NCI-H1092 (cell line): ENCODE results near the gene CRISP1.
A peak's percentile ranks its signal among the peaks of the same experiment; 100 is the strongest.
"Not testable (repeated sequence)": the region's sequence is repeated elsewhere in the genome, so short reads cannot be mapped to it uniquely, and the experiment has no call there.

ENCODE experiments used
- DNase-seq: peaks from one replicate; lab custom pipeline; 2025; lab: John Stamatoyannopoulos, UW

Gene CRISP1

GRCh38 chr6:49866485-49866943 lies at the start of gene CRISP1:
Gene CRISP1 (minus strand): TSS chr6:49866535. CDS start chr6:49857400, 9,135 bp downstream.
- no peak for DNase-seq

GRCh38 chr6:49915035-49915434 lies 48.7 kb upstream of the CRISP1 start:
- DNase-seq, result peak; percentile 37

- peak; percentile 23 for DNase-seq
These were observed 47.5 kb upstream of the CRISP1 start for GRCh38 chr6:49913636-49914375.

- DNase-seq, result no peak
These were observed 45.9 kb upstream of the CRISP1 start for GRCh38 chr6:49912196-49912595.

GRCh38 chr6:49911252-49911651 lies 44.9 kb upstream of the CRISP1 start:
- no peak for DNase-seq

GRCh38 chr6:49909563-49909962 lies 43.2 kb upstream of the CRISP1 start:
- DNase-seq, result no peak

- no peak for DNase-seq
These were observed 40.2 kb upstream of the CRISP1 start for GRCh38 chr6:49906526-49906925.

- DNase-seq, result no peak
These were observed 39.0 kb upstream of the CRISP1 start for GRCh38 chr6:49905296-49905695.

GRCh38 chr6:49902856-49903255 lies 36.5 kb upstream of the CRISP1 start:
- DNase-seq, result no peak

- DNase-seq, result no peak
These were observed 32.7 kb upstream of the CRISP1 start for GRCh38 chr6:49898904-49899566.

GRCh38 chr6:49895553-49895952 lies 29.2 kb upstream of the CRISP1 start:
- not testable (repeated sequence) for DNase-seq

GRCh38 chr6:49892280-49892679 lies 25.9 kb upstream of the CRISP1 start:
- no peak for DNase-seq

- no peak for DNase-seq
These were observed 24.7 kb upstream of the CRISP1 start for GRCh38 chr6:49890988-49891387.

- DNase-seq, result no peak
These were observed 22.6 kb upstream of the CRISP1 start for GRCh38 chr6:49888742-49889431.

- DNase-seq, result no peak
These were observed 2.7 kb upstream of the CRISP1 start for GRCh38 chr6:49868951-49869529.

GRCh38 chr6:49856282-49856681 lies 10.1 kb downstream of the CRISP1 start:
- no peak for DNase-seq

- DNase-seq, result no peak
These were observed 11.1 kb downstream of the CRISP1 start for GRCh38 chr6:49855221-49855620.

- DNase-seq, result no peak
These were observed 13.4 kb downstream of the CRISP1 start for GRCh38 chr6:49852975-49853374.

- DNase-seq, result peak; percentile 57
These were observed 17.0 kb downstream of the CRISP1 start for GRCh38 chr6:49849213-49849907.

GRCh38 chr6:49847673-49848072 lies 18.7 kb downstream of the CRISP1 start:
- no peak for DNase-seq

- no peak for DNase-seq
These were observed 19.3 kb downstream of the CRISP1 start for GRCh38 chr6:49847014-49847413.

- DNase-seq, result no peak
These were observed 24.9 kb downstream of the CRISP1 start for GRCh38 chr6:49841424-49841823.
